Stimulated activated CD4-positive, alpha-beta T cell treated with anti-CD3 and anti-CD28 coated beads, Interleukin-15, amount 100 ng/mL, for 48 hours (primary cell): Measurements from ENCODE around the gene TSPAN9.

Experiments
- DNase-seq, 2 donors: peaks; one replicate each; pipeline ENCODE4 v3.0.0-alpha.2; 2020; ENCODE audit warnings: low read depth in 2 of 2

TSPAN9 gene

GRCh38 chr12:3275171-3276041 lies 198.2 kb downstream of the TSPAN9 start:
- peak; percentile 40 to 62 for DNase-seq

- DNase-seq, result no peak
Observed at GRCh38 chr12:3276226-3276625, 199.0 kb downstream of the TSPAN9 start.

- DNase-seq, result no peak
Observed at GRCh38 chr12:3277306-3277943, 200.2 kb downstream of the TSPAN9 start.

- DNase-seq, result no peak
Observed at GRCh38 chr12:3278681-3279414, 201.7 kb downstream of the TSPAN9 start.

- no peak for DNase-seq
Observed at GRCh38 chr12:3279415-3279780, 202.2 kb downstream of the TSPAN9 start.

GRCh38 chr12:3279832-3280231 lies 202.7 kb downstream of the TSPAN9 start:
- DNase-seq, result no peak

- DNase-seq, result no peak
Observed at GRCh38 chr12:3280967-3281366, 203.8 kb downstream of the TSPAN9 start.

- DNase-seq, result no peak
Observed at GRCh38 chr12:3281588-3282383, 204.6 kb downstream of the TSPAN9 start.

GRCh38 chr12:3282384-3282670 lies 205.1 kb downstream of the TSPAN9 start:
- DNase-seq, result no peak

GRCh38 chr12:3283137-3283680 lies 206.0 kb downstream of the TSPAN9 start:
- DNase-seq, result no peak

GRCh38 chr12:3284405-3284804 lies 207.2 kb downstream of the TSPAN9 start:
- no peak for DNase-seq

GRCh38 chr12:3285570-3285969 lies 208.4 kb downstream of the TSPAN9 start:
- DNase-seq, result no peak

GRCh38 chr12:3288690-3289089 lies 211.5 kb downstream of the TSPAN9 start:
- DNase-seq, result no peak

- no peak for DNase-seq
Observed at GRCh38 chr12:3289702-3290101, 212.5 kb downstream of the TSPAN9 start.

GRCh38 chr12:3291939-3292338 lies 214.8 kb downstream of the TSPAN9 start:
- DNase-seq, result no peak

- no peak for DNase-seq
Observed at GRCh38 chr12:3292677-3293412, 215.7 kb downstream of the TSPAN9 start.

GRCh38 chr12:3293446-3294161 lies 216.4 kb downstream of the TSPAN9 start:
- no peak for DNase-seq

- no peak for DNase-seq
Observed at GRCh38 chr12:3294481-3294911, 217.3 kb downstream of the TSPAN9 start.

- no peak for DNase-seq
Observed at GRCh38 chr12:3295225-3295624, 218.0 kb downstream of the TSPAN9 start.
